GM21717 (cell line): Measurements from ENCODE around the gene CARM1.

Experiments used
- ATAC-seq: cut with Tn5 transposase; IDR thresholded peaks from one replicate; pipeline ENCODE4 v1.9.1; 2021; ENCODE audit warnings: mild to moderate bottlenecking, moderate library complexity; ENCODE audit not compliant: unreplicated experiment

CARM1 gene

GRCh38 chr19:10899151-10899653 is 27.8 kb downstream of the CARM1 start:
- ATAC-seq, result no peak

GRCh38 chr19:10907925-10908324 is 36.6 kb downstream of the CARM1 start:
- no peak for ATAC-seq

- ATAC-seq, result no peak
Measured at GRCh38 chr19:10908380-10908960, 37.1 kb downstream of the CARM1 start.

GRCh38 chr19:10911579-10912363 is 40.4 kb downstream of the CARM1 start:
- no peak for ATAC-seq

GRCh38 chr19:10912619-10913018 is 41.3 kb downstream of the CARM1 start:
- no peak for ATAC-seq

- ATAC-seq, result no peak
Measured at GRCh38 chr19:10913716-10914340, 42.5 kb downstream of the CARM1 start.

- no peak for ATAC-seq
Measured at GRCh38 chr19:10915130-10916091, 44.1 kb downstream of the CARM1 start.

GRCh38 chr19:10916602-10917001 is 45.2 kb downstream of the CARM1 start:
- no peak for ATAC-seq

- no peak for ATAC-seq
Measured at GRCh38 chr19:10918359-10918758, 47.0 kb downstream of the CARM1 start.

- ATAC-seq, result no peak
Measured at GRCh38 chr19:10919352-10920287, 48.3 kb downstream of the CARM1 start.

- no peak for ATAC-seq
Measured at GRCh38 chr19:10920288-10920655, 48.9 kb downstream of the CARM1 start.

- no peak for ATAC-seq
Measured at GRCh38 chr19:10920781-10921180, 49.4 kb downstream of the CARM1 start.

- ATAC-seq, result no peak
Measured at GRCh38 chr19:10921199-10921909, 50.0 kb downstream of the CARM1 start.

- ATAC-seq, result no peak
Measured at GRCh38 chr19:10921910-10922637, 50.7 kb downstream of the CARM1 start.

GRCh38 chr19:10922638-10923014 is 51.3 kb downstream of the CARM1 start:
- no peak for ATAC-seq

GRCh38 chr19:10923260-10924112 is 52.1 kb downstream of the CARM1 start:
- no peak for ATAC-seq

- ATAC-seq, result no peak
Measured at GRCh38 chr19:10924597-10924996, 53.2 kb downstream of the CARM1 start.
